Endometrial microvascular endothelial cells (primary cell): ENCODE data around the gene MGA. TPM values are rescaled to one million over a fixed set of nuclear protein-coding genes. Genes with fewer than 3 reads are reported as not detected.

Experiments
- in situ Hi-C: cut with HindIII; loops from 2 replicates; pipeline ENCODE4 v1.10.0; 2017; ENCODE audit warnings: low sequenced_read_pairs, low pct_unique_long_range_greater_than_20kb; ENCODE audit errors: inconsistent ontology term
- total RNA-seq: library from RNA; depleted of rRNA; stranded (reverse); fragments of >200 nt; gene quantifications from one replicate; pipeline ENCODE4 v1.2.3, GENCODE V29; 2015; ENCODE audit errors: inconsistent ontology term

The MGA gene
- total RNA-seq, 1 donor from 2014 or later: 11.4 TPM

GRCh38 chr15:41653760-41654159 lies 6.4 kb upstream of the MGA start:
- in situ Hi-C loops: no loop called here

- in situ Hi-C loops: no loop called here
Observed at GRCh38 chr15:41655716-41656115, 4.5 kb upstream of the MGA start.

DNA sequence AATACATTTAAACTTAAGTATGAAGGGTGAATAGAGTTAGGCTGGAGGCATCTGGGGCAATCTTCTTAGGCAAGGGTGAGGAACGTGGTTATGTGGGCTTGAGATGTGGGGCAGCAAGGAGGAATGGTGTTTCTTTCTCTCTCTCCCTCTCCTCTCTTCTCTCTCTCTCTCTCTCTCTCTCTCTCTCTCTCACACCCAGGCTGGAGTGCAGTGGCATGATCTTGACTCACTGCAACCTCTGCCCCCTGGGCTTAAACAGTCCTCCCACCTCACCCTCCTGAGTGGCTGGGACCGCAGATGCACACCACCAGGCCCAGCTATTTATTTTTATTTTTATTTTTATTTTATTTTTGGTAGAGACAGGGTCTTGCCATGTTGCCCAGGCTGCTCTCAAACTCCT lies 4.0 kb upstream of the MGA start:
- in situ Hi-C loops: no loop called here

DNA sequence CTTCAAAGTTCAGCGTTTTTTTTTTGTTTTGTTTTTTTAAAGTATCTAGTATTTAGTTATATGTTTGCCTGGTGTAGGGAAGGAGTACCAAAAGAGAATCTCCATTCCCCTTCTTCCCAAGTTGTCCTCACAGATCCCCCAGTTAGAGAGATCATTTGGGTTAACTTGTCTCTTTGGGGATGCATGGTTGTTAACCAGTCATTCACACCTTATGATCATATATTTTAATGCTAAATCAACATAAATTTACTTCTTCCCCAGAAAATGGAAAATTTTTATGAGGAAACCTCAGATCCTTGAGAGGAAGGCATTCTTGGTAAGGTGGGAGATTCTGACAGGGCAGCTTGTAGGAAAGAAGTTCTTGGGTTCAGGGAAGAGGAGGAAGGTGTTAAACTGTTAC lies 1.5 kb upstream of the MGA start:
- in situ Hi-C loops: no loop called here

DNA sequence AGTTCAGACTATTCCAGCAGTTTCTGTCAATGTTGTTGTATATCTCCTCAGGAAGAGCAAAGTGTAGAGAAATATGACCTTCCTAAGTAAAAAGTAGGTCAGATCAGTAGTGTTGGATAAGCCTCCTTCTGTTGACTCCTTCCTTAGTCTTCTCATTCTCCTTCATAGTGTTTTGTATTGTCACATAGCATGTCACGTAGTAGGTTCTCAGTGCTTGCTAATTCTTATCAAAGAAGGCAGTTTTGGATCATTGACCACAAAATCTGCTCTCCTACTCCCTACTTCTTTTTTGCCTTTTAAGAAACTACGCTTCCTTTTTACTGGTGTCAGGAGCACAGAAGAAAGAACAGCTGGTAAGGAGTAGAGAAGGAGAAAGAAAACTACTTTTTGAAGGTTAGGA lies 1.0 kb upstream of the MGA start:
- in situ Hi-C loops: no loop called here

DNA sequence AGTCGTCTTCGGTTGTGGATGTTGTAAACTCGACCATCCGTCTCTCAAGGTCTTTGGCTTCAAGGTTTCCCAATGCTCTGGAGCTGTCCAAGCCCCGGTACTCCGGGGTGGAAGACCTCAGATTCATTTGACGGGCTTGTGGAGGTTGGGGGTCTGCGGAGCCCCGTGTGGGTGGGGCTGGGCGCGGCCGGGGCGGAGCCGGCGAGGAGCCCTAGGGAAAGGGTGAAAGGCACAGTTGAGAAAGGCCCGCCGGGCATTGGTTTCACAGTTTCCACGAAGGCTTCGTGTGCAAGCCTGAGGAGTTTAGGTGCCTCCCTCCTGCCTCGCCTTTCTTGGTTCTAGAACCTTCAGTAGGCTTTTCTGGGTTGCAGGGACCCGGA lies 360 bp upstream of the MGA start:
- in situ Hi-C loops: no loop called here

GRCh38 chr15:41661078-41661517 lies 893 bp downstream of the MGA start:
- in situ Hi-C loops: no loop called here

DNA sequence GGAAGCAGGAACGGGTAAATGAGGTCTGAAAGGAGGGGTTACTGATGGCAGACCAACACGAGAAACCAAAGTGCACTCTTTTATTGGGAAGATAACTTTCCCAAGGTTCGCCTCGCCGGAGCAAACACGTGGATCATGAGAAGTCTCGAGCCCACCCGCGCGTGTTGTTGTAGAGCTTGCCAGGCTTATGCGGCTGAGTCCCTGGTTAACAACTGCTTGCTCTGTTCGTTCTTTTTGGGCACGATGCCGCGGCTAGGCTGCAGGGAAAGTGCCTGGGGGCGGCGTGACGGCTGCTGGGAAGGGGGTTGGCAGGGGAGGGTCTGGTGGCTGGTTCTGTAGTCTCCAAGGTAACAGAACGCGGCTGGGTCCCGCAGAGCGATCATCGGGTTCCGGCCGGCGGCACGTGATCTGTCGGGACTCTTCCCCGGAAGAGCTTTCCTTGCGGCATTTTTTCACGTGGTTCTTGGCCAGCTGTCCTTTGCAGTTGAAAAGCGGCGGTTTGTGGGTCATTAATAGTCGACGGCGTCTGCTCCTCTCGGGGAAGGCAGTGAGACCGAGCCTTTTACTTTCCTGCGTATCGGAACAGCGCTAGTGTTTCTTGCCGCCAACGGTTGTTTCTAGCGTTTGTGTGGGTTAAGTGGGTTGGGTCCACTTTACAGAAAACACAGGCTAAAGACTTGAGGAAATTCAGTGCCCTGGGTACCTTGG lies 1.5 kb downstream of the MGA start:
- in situ Hi-C loops: no loop called here

DNA sequence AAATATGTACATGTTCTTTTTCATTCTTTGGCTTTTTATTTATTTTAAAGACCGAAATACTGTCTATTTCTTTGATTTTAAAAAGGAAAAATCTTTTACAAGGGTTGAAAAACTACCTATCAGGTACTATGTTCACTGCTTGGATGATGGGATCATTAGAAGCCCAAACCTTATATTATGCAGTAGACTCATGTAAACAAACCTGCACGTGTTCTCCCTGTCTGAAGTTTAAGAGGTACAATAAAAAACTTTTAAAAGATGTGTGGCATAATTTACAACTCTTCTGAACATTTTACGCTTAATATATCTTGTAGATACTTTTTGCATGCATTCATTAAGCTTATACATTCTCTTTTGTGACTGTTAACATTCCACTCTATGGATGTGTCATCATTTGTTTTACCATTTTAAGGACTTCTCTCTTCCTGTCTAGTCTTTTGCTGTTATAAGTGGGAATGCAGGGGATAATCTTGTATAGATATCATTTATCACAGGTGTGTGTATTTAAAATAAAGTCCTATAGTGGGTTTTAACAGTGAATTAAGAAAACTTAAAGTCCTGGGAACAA lies 6.2 kb downstream of the MGA start:
- in situ Hi-C loops: no loop called here

DNA sequence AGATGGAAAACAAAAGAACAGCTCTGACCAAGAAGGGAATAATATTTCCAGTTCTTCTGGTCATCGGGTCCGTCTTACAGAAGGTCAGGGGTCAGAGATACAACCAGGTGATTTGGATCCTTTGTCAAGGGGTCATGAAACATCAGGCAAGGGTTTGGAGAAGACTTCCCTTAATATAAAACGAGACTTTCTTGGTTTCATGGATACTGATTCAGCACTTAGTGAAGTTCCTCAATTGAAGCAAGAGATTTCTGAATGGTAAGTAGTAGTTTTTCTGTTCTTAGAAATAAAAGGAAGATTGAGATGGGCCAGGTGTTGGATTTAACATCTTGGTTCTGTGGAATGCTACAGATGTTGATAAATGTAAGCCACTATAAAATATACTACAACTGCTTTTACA lies 9.5 kb downstream of the MGA start:
- in situ Hi-C loops: no loop called here

GRCh38 chr15:41671656-41672648 lies 11.7 kb downstream of the MGA start:
- in situ Hi-C loops: no loop called here

- in situ Hi-C loops: no loop called here
Observed at GRCh38 chr15:41675337-41675736, 15.1 kb downstream of the MGA start.

GRCh38 chr15:41678742-41679141 lies 18.5 kb downstream of the MGA start:
- in situ Hi-C loops: no loop called here

DNA sequence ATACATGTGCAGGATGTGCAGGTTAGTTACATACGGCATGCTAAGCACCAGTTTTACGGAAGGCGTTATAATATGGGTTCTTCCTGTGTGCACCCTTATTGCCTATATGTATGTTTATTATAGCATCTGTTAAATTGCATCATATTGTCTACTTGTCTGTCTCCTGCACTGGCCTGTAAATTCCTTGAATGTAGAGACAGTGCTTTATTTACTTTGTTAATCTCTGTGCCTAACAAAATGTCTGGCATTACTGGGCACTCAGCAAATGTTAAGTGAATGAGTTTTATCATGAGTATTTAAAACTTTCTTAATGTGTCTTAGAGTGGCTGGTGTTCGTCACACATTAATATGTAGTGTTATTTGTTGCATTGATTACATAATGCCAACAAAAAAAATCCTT lies 23.8 kb downstream of the MGA start:
- in situ Hi-C loops: no loop called here

- in situ Hi-C loops: no loop called here
Observed at GRCh38 chr15:41688671-41689070, 28.5 kb downstream of the MGA start.

GRCh38 chr15:41689083-41689482 lies 28.9 kb downstream of the MGA start:
- in situ Hi-C loops: no loop called here

DNA sequence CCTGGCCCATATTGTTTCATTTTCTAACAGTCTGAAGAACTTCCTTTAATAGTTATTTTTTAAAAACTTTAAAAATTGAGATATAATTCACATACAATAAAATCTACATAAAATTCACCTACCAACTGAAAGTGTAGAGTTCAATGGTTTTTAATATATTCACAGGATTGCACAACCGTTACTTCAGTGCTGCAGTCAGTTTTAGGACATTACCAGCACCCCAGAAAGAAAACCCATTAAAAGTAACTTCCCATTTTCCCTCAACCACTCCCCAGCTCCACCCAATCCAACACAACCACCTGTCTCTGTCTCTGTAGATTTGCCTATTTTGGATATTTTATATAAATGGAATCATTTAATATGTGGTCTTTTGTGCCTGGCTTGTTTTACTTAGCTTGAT lies 29.6 kb downstream of the MGA start:
- in situ Hi-C loops: no loop called here

GRCh38 chr15:41690636-41691035 lies 30.4 kb downstream of the MGA start:
- in situ Hi-C loops: no loop called here

DNA sequence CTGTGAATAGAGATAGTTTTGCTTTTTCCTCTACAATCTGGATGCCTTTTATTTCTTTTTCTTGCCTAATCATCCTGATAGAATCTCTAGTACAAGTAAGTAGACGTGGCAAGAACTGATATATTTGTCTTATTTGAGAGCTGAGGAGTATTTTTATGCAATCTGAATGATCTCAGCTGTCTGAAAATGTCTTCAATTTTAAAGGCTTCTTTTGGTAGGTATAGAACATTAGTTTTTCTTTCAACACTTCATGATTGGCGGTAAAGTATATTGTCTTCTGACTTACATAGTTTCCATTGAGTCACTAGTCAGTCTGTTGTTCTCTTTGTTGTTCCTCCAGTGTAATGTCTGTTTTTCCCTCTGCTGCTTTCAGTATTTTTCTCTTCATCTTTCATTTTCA lies 31.3 kb downstream of the MGA start:
- in situ Hi-C loops: no loop called here

- in situ Hi-C loops: no loop called here
Observed at GRCh38 chr15:41692049-41692448, 31.8 kb downstream of the MGA start.
